ENCODE data around the gene SRRT.
A peak's percentile ranks its signal among the peaks of the same experiment; 100 is the strongest.

The SRRT gene

DNA sequence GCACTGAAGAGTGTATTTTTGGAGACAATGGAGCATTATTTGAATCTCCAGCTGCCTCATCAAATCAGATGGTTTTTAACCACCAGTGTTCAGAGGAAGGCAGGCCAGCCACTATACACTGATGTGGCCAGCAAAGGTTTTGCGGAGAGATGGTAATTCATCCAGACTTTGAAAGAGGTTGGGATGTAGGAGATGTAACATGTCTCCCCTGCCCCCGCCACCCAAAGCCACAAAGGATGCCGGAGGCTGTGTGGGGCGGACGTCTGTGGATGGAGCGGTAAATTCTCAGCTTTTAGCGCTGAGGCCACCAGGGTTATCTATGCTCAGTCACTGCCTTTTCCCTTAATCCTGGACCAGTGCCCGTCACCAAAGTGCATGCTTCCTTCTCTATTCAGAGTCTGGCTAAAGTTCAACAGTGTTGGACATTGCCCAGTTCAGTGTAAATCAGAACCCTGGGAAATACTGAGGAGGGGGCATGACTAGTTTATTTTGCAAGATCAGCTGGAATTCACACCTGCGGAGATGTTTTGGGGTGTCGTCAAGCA is 11.4 kb upstream of the SRRT start:
- H3K27ac ChIP-seq (replicated peaks), result no peak overlapping the region
- H3K4me3 ChIP-seq (replicated peaks; ENCODE audit: insufficient read depth, low read length), result no peak overlapping the region
- TF ChIP-seq POLR2AphosphoS5 (IDR thresholded peaks at IDR 0.05; ENCODE audit: low read depth), result no peak; the same call in 1 of the 2 replicates
- TF ChIP-seq SPI1 (IDR thresholded peaks at IDR 0.05; ENCODE audit: borderline replicate concordance, low read depth), result no peak
- TF ChIP-seq, protein P1, sequence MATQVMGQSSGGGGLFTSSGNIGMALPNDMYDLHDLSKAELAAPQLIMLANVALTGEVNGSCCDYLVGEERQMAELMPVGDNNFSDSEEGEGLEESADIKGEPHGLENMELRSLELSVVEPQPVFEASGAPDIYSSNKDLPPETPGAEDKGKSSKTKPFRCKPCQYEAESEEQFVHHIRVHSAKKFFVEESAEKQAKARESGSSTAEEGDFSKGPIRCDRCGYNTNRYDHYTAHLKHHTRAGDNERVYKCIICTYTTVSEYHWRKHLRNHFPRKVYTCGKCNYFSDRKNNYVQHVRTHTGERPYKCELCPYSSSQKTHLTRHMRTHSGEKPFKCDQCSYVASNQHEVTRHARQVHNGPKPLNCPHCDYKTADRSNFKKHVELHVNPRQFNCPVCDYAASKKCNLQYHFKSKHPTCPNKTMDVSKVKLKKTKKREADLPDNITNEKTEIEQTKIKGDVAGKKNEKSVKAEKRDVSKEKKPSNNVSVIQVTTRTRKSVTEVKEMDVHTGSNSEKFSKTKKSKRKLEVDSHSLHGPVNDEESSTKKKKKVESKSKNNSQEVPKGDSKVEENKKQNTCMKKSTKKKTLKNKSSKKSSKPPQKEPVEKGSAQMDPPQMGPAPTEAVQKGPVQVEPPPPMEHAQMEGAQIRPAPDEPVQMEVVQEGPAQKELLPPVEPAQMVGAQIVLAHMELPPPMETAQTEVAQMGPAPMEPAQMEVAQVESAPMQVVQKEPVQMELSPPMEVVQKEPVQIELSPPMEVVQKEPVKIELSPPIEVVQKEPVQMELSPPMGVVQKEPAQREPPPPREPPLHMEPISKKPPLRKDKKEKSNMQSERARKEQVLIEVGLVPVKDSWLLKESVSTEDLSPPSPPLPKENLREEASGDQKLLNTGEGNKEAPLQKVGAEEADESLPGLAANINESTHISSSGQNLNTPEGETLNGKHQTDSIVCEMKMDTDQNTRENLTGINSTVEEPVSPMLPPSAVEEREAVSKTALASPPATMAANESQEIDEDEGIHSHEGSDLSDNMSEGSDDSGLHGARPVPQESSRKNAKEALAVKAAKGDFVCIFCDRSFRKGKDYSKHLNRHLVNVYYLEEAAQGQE (IDR thresholded peaks at IDR 0.05; ENCODE audit: insufficient replicate concordance, low read depth), result no peak
- no peak for TF ChIP-seq GABPA (IDR thresholded peaks at IDR 0.05; ENCODE audit: low read depth)
- no peak for TF ChIP-seq CTCF (IDR thresholded peaks at IDR 0.05; ENCODE audit: insufficient read depth, low read length)
- no peaks in the 10 kb centered on the region for H3K27me3 ChIP-seq (ENCODE audit: insufficient read depth, poor library complexity, severe bottlenecking)
- DNase-seq (ENCODE audit: low read depth in 1 of 2, low spot score in 1 of 2), result peak in 1 of 2 experiments; percentile 60

DNA sequence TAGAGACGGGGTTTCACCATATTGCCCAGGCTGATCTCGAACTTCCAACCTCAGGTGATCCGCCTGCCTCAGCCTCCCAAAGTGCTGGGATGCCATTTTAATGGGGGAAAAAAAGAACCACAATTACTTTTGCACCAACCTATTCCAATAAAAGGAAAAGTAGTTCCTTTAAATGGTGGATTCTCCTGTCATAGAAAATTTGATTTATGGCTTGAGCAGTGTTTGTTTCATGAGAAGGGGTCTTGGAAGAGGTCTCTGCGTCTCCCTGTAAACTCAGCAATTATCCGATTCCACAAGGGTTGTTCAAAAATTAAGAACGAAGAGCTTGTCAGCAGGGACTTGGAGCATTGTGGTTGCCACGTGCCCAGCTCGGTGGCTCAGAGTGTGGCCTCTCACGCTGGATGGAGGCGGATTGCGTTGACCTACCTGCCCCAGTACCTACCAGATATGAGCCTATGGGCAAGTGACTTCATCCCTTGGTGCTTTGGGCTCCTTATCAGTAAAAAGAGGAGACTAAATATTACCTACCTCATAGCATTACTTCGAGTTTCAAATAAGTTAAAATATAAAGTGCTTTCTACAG is 10.5 kb upstream of the SRRT start:
- no peak overlapping the region for H3K27ac ChIP-seq (replicated peaks)
- no peak overlapping the region for H3K4me3 ChIP-seq (replicated peaks; ENCODE audit: insufficient read depth, low read length)
- DNase-seq (ENCODE audit: low read depth in 1 of 2, low spot score in 1 of 2), result no peak
- H3K27me3 ChIP-seq (ENCODE audit: insufficient read depth, poor library complexity, severe bottlenecking), result no peaks in the 10 kb centered on the region
- TF ChIP-seq CTCF (IDR thresholded peaks at IDR 0.05; ENCODE audit: insufficient read depth, low read length) (no peak), GABPA (IDR thresholded peaks at IDR 0.05; ENCODE audit: low read depth) (no peak), POLR2AphosphoS5 (IDR thresholded peaks at IDR 0.05; ENCODE audit: low read depth) (no peak)

DNA sequence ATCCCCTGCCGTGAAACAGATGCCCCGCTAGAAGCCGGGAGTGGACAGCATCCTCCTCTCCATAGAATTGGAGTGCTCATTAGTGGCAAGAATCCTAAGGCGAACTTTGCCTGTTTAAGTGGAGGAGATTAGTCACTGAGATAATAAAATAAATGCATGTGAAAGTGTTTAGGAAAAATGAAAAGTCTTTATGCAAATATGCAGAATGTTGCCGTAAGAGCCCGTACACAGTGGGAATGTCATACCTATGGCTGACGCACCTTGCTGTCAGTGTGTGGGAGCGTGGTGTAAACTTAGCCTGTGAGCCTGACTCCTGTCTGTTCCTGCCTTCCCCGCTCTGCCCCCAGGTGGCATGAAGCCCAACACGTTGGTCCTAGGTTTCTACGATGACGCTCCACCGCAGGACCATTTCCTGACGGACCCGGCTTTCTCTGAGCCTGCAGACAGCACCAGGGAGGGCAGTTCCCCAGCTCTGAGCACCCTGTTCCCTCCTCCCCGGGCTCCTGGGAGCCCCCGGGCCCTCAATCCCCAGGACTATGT is 9.5 kb upstream of the SRRT start:
- Histone ChIP-seq H3K27ac (replicated peaks) (peak overlapping the region; percentile 90), H3K27me3 (ENCODE audit: insufficient read depth, poor library complexity, severe bottlenecking) (no peaks in the 10 kb centered on the region), H3K4me3 (replicated peaks; ENCODE audit: insufficient read depth, low read length) (no peak overlapping the region)
- peak in 1 of 2 experiments; percentile 11 for DNase-seq (ENCODE audit: low read depth in 1 of 2, low spot score in 1 of 2)
- TF ChIP-seq CTCF (IDR thresholded peaks at IDR 0.05; ENCODE audit: insufficient read depth, low read length) (no peak), SPI1 (IDR thresholded peaks at IDR 0.05; ENCODE audit: borderline replicate concordance, low read depth) (no peak), GABPA (IDR thresholded peaks at IDR 0.05; ENCODE audit: low read depth) (no peak), POLR2AphosphoS5 (IDR thresholded peaks at IDR 0.05; ENCODE audit: low read depth) (no peak)
- TF ChIP-seq, protein P1 (IDR thresholded peaks at IDR 0.05; ENCODE audit: insufficient replicate concordance, low read depth), result no peak
